Stimulated activated CD8-positive, alpha-beta memory T cell treated with anti-CD3 and anti-CD28 coated beads, Interleukin-15, amount 100 ng/mL, for 4 hours (primary cell): Measurements from ENCODE around the gene NAT14.
"Not testable (repeated sequence)": the region's sequence is repeated elsewhere in the genome, so short reads cannot be mapped to it uniquely, and the experiment has no call there.

ENCODE experiments used
- DNase-seq, 2 donors: peaks; one replicate each; pipeline ENCODE4 v3.0.0-alpha.2; 2020; ENCODE audit warnings: low read depth in 2 of 2

The NAT14 gene, protein sequence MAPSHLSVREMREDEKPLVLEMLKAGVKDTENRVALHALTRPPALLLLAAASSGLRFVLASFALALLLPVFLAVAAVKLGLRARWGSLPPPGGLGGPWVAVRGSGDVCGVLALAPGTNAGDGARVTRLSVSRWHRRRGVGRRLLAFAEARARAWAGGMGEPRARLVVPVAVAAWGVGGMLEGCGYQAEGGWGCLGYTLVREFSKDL

DNA sequence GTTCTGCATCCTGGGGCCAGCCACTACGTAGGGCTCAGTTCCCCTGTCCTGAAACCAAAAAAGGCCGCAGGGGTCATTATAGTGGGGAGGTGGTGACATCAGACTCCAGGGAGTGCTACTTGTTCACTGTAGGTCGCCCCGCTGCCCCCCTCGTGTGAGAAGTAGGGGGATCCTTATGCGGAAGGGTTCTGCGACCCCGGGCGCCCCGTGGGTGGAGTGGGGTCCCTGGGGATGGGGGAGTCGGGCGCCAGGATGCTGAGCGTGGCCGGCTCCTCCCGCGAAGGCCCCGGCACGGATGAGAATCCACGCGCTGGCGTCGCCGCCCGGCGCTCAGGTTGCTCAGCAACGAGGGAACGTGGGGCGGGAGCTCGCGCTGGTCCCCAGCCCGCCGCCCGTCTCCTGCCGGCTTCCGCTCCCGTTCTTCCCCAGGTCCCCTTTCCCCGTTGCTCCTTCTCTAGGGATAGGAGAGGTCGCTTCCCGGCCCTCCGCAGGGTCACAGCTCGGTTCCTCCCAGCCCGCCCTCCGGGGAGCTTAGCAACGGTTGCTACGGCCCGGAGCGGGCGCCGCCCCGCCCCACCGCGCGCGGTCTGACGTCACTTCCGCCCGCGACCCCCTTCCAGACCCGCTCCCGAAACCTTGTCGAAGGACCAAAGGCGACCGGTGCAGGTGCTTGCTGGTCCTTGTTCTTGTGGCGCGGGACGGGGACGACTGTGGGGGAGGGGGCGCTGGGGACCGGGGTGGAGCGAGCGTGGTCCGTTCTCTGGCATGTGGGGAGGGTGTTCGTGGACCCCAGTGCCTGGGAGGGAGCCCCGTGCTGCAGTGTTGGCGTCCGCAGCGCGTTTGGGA lies at the start of gene NAT14:
NAT14 (plus strand) TSS at position 596 of the 846 bp plus-strand sequence. CDS start 521 bp downstream, outside the sequence.
- DNase-seq, result peak in 1 of 2 donors; percentile 46

DNA sequence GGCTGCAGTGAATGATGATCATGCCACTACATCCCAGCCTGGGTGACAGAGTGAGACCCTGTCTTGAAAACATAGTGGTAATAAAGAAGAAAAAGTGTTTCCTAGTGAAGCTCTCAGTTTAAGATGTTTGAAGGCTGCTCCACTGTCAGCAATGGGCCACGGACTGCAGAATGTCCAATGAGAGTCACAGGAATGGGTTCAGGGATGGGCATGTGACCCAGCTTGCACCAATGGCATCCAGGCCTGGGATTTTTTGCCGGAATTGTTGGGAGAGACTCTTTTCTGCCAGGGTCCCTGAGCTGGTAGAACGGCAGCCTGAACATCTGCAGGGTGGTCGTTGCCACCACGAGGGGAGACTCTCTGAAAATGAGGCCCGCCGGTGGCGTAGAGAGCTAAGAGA lies 48.1 kb upstream of the NAT14 start:
- DNase-seq, result no peak

DNA sequence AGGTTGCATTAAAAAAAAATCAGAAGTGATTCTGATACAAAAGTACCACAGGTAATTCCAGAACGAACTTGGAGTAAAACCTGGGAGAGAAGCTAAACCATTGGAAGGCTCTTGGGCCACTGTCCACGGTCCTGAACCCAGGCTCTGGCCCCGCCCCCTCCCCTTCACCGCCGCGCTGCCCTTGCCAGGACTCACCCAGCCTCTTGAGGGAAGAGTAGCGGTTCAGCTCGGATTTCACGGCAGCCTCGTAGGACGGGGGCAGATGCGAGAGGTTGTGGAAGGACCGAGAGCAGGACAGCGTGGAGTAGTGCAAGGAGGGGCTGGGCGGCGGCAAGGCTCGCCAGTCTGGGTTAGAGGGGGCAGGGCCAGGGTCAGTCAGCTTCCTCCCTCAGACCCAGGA lies 47.6 kb upstream of the NAT14 start:
- no peak for DNase-seq

DNA sequence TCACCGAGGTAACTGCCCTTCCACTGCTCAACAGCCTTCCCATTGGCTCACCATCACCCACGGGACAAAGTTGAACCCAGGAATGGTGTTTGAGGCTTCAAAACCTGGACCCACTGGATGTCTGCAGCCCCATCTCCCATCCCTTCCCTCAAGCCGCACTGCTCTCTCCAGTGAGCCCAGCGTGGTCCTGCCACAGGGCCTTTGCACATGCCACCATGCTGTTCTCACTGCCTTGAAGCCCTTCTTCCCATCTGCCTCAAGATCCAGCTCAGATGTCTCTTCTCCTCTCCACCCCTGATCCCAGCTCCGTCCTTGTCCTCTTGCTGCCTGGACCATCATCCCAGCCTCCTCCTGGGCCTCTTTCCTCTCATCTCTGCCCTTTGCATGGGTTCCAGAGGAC lies 45.9 kb upstream of the NAT14 start:
- DNase-seq, result no peak

DNA sequence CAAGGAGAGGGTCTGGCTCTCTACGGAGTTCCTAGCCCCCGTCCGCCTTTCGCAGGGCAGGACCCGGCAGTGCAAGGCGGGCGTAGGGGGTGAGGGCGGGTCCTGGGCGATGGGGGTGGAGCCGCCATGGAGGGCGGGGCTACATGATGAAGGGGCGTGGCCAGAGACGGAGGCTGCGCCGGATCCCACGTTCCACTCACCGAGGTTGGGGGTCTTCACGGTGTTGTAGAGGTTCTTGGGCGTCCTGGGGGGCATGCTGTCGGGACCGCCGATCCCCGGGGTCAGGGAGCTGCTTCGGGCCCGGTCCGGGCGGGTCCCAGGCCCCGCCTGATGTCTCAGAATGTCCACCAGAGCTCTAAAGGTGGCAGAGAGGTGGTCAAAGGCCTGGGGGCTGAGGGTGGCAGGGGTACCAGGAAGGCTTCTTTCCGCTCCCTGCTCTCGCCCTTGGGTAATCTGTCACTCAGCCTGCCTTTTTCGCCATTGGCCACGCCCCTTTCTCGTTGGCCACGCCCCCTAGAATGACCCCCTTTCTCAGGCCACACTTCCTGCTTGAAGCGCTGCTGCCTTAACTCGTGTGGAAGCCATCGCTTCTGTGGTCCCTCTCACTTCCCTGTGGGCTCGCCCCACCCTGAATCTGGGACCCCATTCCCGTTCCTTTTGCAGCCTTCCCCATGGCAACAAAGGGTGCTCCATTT lies 44.4 kb upstream of the NAT14 start:
- DNase-seq, result no peak

DNA sequence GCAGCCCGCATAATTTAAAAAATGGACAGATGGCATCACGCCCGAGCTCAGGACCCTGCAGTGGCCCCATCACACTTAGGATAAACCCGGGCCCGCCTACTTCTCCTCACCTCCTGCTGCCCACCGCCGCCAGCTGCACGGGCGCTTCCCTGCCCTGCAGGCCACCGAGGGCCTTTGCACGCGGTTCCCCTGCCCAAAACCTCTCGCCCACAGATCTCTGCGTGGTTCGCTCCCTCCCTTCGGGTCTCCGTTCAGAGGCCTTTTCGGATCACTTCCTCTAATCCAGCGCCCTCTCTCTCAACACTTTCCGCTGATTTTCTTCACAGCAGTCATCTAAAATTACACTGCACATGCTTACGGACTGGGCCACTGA lies 43.7 kb upstream of the NAT14 start:
- DNase-seq, result no peak

DNA sequence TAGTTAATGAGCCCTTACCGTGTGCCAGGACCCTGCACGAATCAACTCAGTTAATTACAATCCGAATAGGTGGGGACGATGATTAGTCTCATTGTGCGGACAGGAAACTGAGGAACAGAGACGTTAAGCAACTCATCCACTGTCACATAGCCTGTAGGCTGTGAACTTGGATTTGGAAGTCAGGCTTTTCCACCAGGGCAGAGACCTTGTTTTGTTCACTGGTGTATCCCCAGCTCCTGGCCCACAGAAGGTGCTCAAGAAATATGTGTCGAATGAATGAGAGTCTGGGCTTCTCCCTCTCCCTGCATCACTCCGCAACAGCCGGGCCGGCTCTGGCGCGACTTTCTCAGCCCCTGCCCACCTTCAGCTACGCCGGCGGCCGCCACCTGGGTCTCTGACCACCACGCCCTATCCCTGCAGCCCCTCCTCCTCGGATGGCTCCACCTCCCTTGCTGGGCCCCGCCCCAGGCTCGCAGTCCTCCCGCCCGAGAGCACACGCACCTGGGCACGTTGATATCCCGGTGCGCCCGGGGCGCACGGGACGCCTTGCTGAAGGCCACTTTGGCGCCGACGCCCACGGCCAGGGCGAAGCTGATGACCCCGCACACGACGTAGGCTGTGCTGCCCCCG lies 43.2 kb upstream of the NAT14 start:
- no peak for DNase-seq

DNA sequence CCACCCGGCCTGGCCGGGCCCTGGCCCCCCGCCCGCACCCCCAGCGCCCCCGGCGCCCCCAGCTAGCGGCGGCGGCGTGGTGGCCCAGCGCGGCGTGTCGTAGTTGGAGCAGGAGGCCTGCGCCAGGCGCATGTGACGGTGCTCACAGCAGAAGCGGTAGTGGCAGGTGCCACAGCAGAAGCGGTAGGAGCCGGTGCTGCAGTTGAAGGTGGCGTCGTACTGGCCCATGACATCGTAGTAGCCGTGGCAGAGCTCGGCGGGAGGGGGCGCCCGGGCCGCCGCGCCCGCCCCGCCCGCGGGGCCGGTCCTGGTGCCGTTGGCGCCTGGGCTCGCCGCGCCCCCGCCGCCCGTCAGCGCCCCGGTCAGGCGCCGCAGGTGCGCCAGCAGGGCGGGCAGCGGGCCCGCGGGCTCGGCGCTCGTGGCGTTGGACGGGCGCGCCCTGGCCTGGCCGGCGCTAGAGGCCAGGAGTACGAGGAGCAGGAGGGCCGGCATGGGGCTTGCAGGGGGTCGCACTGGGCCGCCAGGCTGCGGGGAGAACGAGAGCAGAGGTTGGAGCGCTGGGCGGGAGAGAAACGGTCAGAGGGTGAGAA lies 42.5 kb upstream of the NAT14 start:
- DNase-seq, result no peak

DNA sequence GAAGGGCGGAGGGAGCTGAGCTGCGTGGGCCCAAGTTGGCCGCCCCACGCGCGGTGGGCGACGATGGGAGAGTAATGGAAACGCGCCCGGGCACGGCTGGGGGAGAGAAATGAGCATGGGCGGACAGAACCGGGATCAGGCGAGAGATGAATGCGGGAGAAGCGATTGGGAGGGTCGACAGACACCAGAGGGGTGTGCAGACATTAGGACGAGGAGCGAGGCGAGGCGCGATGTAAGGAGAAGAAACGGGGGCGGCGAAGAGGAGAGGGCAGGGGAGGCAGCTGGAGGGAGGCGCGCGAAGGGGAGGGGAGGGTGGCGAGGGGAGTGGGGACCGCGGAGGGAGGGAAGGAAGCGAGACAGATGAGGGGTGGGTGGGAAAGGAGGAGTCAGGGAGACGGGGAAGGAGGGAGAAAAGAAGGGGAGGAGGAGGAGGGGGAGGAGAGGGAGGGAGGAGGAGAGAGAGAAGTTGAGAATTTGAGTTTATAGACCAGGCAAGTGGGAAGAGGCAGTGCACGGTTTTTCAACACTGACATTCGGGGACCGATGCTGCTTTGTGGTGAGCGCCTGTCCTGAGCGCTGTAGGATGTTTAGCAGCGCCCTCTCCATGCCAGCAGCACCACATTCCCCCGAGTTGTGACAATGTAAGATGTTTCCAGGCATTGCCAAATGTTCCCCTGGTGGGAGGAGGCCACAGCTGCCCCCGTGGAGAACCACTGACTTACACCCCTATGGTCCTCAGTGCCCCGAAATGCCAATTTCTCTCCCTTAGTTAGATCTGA lies 41.8 kb upstream of the NAT14 start, which contains the start of gene SHISA7:
SHISA7 (minus strand) TSS at position 256 of the 779 bp plus-strand sequence. CDS start 437 bp downstream, outside the sequence.
- no peak for DNase-seq

DNA sequence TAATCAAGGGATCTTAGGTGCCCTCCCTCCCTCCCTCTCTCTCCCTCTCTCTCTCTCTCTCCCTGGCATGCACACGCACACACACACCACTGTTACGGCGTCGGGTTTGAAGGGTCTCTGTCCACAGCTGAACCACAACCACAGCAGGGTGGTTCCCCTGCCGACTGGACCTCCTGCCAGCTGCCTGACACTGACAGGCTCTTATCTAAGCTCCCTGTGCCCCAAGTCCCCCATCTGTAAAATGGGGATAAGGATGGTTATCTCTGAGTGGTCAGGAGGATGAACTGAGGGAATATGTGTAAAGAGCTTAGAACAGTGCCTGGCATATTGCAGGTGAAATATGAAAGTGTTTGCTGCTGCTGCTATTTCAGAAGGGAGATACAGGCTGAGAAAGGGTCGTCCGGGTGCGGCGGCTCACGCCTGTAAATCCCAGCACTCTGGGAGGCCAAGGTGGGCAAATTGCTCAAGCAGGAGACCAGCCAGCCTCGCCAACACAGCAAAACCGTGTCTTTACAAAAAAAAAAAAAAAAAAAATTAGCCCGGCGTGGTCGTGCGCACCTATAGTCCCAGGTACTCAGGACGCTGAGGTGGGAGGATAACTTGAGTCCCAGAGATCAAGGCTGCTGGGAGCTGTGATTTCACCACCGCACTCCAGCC lies 41.0 kb upstream of the NAT14 start:
- DNase-seq, result no peak

DNA sequence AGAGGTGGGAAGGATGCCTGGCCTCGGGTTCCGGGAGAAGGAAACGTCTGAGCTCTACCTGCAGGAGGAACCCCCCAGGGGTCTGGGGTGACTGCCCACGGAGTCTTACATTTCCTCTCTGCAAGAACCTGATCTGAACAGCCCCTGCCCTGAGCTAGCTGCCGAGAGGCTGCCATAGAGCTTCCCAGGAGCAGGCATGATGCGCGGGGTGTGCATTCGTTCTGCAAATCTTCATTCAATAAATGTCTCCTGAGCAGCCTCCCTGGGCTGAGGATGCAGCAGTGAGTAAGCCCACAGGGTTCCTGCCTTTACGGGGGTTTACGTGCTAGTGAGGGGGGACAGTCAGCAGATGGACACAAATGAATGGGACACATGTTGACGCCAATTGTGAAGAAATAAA lies 40.3 kb upstream of the NAT14 start:
- DNase-seq, result no peak

DNA sequence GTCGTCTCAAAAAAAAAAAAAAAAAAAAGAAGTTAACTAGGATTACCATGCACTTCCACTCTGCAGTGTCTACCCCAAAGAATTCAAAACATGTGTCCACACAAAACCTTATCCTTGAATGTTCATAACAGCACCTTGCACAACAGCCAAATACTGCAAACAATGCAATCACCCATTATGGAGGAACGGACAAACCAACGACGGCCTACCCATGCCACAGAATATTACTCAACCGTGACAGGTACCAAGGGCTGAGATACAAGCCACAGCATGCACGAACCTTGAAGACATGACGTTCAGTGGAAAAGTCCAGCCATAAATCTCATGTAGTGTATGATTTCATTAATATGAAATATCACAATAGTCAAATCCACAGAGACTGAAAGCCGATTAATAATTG lies 38.9 kb upstream of the NAT14 start:
- DNase-seq, result no peak

DNA sequence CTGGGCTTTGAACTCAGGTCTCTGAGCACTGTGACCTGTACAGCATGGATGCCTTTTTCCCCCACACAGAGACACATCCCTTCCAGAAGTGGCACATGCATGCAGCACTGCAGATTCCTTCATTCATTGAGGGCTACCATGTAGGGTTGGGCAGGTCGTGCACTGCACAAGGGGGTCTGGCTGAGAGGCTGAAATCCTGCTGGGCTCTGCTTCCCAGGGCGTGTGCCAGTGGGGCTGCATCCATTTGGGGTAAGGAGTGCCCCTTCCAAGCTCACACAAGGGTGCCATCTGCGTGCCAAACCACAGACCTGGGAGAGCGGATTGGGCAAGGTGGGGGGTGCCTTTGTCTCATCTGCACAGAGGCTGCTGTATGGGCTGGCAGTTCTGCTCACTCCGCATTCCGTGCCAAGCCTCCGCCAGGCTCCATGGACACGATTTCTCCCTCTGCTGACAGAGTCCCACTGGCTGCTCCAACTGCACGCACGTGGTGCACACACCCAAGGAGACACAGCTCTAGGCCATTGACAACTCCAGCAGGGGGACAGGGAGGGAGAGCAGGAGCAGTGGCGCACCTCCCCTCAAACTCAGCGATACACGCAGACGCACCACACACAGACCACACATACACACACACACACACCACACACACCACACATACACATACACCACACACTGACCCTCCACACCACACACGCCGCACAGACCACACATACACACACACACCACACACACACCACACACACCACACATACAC lies 37.4 kb upstream of the NAT14 start:
- no peak for DNase-seq

DNA sequence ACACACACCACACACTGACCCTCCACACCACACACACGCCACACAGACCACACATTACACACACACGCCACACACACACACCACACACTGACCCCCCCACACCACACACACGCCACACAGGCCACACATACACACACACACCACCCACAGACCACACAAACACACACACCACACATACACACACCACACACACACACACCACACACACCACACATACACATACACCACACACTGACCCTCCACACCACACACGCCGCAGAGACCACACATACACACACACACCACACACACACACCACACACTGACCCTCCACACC lies 36.9 kb upstream of the NAT14 start:
- not testable (repeated sequence) for DNase-seq

DNA sequence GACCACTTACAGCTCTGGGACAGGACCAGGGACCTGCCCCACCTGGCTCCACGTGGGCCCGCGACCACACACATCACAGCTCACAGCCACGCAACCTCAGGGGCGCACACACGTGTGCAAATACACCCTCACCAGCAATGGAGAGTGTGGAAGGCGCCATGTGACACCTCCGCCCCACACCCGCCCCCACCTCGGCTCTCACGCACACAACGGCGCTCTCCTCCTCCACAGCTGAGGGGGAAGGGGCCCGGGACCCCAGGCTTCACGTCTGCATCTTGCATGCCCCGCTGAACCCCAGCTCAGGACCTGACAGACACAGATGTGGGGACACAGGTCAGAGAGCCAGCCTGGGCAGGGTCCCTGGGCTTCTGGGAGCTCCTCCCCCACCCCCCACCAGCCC lies 35.5 kb upstream of the NAT14 start:
- no peak for DNase-seq

DNA sequence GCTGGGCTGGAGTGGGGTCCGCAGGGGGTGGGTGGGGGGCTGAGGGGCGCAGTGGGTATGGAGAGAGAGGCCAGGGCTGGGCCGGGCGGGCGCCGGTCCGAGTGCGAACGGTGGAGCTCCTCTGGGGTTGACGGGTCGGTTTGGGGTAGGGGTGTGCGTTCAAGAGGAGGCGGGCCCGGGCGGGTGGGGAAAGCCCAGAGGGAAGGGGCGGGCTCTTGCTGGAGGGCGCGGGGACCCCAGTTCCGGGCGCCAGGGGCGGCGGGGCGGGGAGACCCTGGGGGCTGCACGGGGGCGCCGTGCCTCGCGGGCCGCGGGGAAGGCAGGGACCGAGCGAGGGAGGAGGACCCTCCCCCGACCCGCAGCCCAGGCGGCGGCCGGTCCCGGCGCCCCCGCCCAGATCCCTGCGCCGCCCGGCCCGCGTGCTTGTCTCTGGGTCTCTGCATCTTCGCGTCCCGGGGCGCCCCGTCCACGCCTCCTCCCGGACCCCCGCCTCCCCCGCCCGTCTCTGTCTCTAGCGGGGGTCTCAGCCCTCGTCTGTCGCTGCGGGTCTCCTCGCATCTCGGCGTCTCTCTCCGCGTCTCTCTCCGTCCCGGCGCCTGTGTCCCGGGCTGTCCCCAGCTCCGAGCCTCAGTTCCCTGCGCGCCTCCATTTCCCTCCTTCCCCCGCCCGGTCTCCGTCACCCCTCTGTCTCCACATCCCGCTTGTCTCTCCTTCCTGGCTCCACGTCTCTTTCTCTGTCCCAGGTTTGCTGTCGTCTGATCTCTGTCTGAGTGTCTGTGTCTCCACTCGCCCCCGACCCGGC lies 33.6 kb upstream of the NAT14 start:
- DNase-seq, result no peak

DNA sequence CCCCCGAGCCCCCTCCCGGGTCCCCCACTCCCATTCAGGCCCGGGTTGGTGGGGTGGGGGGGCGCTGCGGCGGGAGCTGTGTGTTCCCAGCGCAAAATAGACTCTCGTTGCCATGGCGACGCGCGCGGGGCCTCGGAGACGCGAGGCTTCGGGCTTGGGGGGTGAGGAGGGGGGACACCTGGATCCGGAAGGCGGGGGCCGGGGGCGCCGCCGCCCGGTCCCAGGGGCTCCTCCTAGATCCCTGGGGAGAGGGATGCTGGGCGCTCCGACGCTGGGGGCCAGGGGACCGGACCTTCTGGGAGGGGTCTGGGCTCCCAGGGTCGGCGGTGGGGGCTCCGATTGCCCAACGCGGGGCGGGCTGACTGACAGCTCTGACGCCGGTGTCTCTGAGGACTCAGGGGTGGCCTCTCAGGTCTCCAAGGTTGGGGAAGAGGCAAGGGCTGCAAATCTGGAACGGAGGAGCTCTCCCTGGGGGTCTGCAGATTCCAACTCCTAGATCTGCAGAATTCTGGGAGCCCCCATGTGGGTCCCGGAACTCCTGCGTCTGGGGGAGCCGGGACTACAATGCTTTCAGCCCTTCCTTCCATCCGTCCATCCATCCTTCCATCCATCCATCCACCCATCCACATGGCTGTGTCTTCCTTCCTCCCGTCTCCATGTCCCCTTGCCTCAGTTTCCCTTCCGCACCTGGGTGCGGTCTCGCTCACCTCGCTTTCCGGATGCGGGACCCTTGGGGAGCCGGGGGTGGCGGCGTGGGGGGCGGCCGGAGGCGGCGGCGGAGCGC lies 32.8 kb upstream of the NAT14 start:
- DNase-seq, result no peak

DNA sequence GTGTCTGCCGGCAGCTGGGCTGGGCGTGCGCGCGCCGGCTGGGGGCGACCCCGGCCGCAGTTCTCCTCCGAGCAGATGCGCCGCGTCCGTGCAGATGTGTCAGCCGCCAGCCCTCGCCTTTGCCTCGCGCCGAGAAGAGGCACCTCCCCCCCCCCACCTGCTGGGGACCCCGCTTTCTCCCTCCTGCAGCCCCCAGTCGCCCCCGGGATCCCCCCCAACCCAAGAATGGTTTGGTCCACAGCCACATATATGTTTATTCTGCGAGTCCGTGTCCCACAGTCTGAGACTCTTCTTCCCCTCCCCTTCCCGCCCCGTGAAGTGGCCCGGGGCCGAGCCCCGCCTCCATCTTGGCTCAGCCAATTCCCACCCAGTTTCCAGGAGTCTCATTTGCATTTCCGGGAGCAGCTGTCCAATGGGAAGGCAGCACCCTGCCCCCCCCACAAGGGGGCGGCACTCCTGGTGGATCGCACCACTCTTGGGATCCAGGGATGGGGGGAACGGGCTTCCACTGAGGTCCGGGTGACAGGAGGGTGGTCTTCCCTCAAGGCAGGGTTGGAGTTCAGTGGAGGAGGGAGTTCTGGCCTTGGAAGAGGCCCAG lies 32.1 kb upstream of the NAT14 start:
- no peak for DNase-seq
